A172 (cell line): ENCODE results near the gene PRKAR2B. TPM values are rescaled to one million over a fixed set of nuclear protein-coding genes. Genes with fewer than 3 reads are reported as not detected.
"Not testable (repeated sequence)": the region's sequence is repeated elsewhere in the genome, so short reads cannot be mapped to it uniquely, and the experiment has no call there.

ENCODE experiments used
- DNase-seq: peaks from one replicate; pipeline ENCODE4 v3.0.0-alpha.2; 2015; ENCODE audit warnings: low spot score
- total RNA-seq: library from RNA; depleted of rRNA; stranded (reverse); fragments of >200 nt; shearing (Covaris generic); gene quantifications from 2 replicates; pipeline ENCODE4 v1.2.3, GENCODE V29; 2014

PRKAR2B gene
- total RNA-seq, 1 experiment from 2014 or later = 13.9 TPM

DNA sequence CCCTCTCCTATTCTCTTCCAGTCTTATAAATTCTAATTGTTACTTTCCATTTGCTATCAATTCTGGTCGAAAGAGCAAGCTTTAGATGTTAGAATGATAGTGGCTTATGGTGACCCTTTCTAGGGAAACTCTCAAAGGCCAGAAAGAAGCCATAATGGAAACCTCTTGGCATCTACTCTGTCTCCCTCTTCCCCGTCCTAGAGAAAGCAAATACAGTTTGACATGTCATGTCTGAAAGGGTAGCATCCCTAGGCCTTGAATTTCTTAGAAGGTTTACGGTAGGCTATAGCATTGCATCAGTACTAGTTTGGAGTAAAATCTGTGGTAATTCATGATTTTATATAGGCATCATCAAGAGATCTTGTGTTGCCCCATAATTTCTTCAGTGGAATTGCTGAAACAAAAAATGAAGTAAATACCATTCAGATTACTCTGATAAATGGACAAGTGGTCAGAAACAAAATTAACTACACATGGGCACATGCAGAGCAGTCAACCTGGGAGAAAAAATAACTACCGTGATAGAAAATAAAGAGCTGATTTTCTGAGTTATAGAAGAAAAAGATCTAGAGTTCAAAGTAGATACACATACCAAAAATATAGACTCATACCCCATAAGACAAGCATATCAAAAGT, 4.4 kb downstream of the PRKAR2B start:
- no peak for DNase-seq

DNA sequence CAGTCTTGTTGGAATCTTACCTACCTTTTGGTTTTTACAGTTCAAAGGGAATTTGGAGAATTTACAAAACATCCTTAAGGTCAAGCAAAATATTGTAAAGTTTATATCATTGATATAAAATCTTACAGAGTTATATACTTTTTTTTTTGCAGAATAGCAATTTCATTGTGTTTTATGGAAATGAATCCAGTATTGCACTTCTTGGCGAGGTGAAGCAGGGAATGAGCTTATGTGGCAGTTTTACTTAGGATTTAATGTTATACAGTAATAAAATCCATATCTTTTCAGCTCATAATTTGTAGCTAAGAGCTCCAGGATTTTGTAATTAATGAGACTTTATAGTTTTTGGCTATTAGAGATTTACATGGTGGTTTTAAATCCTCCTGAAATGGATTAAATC, 5.0 kb downstream of the PRKAR2B start:
- no peak for DNase-seq

- DNase-seq = no peak
Observed at GRCh38 chr7:107049971-107050532, 5.5 kb downstream of the PRKAR2B start.

DNA sequence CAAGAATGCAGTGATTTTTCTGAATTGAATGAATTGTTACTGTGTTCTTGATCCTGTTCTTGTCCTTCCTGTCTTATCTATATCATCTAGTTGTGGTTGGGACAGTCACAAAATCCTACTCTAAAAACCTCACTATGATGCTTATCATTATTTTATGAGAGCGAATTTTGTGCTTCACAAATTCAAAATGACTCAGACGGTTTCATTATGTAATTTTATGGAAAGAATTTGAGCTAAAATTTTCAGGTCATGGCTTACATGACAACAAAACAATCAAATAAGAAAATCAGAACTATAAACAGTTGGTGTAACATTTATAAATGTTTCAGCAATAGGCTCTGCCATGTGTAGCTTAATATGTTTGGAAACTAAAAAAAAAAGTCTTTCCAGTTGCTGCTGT, 6.9 kb downstream of the PRKAR2B start:
- no peak for DNase-seq

GRCh38 chr7:107054965-107055364, 10.5 kb downstream of the PRKAR2B start:
- DNase-seq = not testable (repeated sequence)

DNA sequence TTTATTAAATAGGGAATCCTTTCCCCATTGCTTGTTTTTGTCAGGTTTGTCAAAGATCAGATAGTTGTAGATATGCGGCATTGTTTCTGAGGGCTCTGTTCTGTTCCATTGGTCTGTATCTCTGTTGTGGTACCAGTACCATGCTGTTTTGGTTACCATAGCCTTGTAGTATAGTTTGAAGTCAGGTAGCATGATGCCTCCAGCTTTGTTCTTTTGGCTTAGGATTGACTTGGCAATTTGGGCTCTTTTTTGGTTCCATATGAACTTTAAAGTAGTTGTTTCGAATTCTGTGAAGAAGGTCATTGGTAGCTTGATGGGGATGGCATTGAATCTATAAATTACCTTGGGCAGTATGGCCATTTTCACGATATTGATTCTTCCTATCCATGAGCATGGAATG, 11.6 kb downstream of the PRKAR2B start:
- not testable (repeated sequence) for DNase-seq

GRCh38 chr7:107056728-107057473, 12.4 kb downstream of the PRKAR2B start:
- no peak for DNase-seq

DNA sequence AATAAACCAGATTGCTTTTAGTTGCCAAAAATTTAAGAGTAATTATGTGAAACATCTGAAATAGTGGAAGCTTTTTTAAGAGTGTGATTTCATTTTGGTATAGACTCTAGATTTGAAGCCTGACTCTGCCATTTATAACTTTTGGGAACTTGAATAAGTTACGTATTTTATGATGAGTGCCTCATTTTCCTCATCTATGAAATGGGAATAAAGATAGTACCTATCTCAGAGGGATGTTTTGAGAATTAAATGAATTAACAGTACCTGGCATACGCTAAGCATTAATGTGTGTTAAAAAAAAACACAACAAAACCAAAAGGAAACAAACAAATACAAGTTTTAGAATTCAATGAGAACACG, 12.9 kb downstream of the PRKAR2B start:
- DNase-seq = no peak

- no peak for DNase-seq
Observed at GRCh38 chr7:107059468-107059867, 15.0 kb downstream of the PRKAR2B start.

DNA sequence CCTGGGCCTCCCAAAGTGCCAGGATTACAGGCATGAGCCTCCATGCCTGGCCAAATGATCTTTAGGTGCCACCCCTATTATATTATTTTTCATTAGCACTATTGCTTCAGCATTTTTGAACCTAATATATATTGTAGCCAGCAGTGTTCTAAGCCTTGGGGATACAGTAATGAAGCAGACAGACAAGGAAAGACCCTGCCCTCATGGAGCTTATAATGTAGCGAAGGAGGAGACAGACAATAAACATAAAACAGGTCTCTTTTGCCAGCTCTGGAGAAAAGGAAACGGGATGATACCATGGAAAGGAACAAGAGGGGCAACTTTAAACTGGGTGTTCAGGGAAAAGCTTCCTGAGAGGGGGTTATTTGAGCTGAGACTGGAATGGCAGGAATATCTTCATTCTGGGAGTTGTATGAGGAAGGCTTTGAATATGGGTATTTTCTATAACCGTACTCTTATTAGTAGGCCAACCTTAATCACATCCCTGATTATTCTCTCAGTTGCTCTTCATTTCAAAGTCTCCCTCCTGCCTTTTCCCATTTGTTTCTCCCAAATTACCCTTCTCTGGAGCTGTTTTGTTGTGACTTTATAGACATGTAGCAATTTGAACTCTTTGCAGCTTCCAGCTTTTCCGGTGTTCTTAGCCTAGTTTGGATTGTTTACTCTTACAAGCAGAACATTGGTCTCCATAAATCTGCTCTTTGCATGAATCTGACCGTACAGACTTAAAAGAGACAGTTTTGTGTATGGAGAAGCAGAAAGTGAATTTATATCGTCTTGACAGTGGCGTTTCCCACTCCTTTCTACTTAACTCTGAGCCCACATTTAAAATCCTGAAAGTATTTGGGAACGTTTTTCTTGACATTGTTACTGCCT, 19.0 kb downstream of the PRKAR2B start:
- DNase-seq = no peak

GRCh38 chr7:107064255-107064654, 19.8 kb downstream of the PRKAR2B start:
- no peak for DNase-seq

- DNase-seq = no peak
Observed at GRCh38 chr7:107065929-107066247, 21.4 kb downstream of the PRKAR2B start.

- no peak for DNase-seq
Observed at GRCh38 chr7:107068156-107068555, 23.7 kb downstream of the PRKAR2B start.

GRCh38 chr7:107069457-107069856, 25.0 kb downstream of the PRKAR2B start:
- no peak for DNase-seq

DNA sequence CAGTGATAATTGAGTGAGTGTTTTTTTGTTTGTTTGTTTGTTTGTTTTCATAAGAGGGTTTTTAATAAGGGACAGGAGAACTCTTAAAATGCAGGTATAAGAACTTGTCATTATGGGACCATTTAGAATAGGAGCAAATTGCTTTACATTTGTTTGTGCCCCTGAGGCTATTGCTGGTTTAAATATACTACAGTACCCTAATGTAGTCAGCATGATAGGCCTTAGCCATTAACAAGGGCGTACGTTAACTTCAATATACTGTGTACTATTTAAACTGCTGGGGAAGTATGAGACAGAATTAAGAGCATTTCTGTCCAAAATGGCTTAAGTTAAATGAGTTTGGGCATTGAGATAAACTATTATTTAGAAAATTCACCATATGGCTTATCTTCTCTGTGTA, 26.2 kb downstream of the PRKAR2B start:
- no peak for DNase-seq

- DNase-seq = no peak
Observed at GRCh38 chr7:107071129-107071528, 26.6 kb downstream of the PRKAR2B start.

DNA sequence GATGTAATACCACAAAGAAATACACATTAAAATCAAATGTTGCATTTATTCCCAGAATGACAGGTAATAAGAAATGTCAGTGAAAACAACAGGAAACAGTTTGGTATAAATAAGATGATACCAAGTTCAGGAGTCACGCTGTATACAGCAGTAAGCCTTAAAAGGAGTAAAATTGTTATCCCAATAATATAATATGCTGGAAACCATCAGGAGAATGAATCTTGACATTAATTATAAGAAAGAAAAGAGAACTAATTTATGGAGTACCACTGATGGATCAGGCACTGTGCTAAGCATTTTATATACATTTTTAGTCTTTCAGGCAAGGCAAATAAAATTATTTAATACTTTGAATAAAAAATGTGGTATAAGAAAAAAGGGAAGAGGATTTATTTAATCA, 27.6 kb downstream of the PRKAR2B start:
- DNase-seq = no peak

DNA sequence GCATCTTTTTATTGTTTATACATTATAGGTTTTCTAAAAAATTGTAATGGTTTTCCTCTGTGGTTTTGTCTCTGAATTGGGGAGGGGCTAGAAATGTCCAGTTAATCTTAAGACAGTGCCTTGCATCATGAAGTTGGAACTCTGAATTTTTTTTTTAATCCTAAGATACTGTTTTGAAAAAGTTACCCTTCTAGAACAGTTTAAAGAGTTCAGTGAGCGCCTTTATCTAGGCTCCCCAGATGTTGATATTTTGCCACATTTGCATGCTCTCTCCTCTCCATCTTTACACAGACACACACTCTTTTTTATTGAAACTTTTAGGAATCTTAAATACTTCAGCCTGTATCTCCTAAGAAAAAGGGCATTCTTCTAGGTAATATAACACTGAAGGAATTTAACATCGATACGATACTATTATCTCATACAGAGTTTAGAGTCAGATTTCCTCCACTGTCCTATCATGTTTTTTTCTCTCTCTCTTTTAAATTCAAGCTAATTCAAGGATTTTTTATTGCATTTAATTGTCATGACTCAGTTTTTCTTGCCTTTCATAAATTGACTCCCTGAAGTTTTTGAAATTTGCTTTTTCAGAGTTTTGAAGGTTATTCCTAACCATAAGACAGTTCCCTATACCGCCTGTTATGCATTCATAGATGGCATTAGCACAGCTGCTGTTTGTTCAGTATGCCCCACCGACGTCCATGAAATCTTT, 31.5 kb downstream of the PRKAR2B start:
- no peak for DNase-seq

DNA sequence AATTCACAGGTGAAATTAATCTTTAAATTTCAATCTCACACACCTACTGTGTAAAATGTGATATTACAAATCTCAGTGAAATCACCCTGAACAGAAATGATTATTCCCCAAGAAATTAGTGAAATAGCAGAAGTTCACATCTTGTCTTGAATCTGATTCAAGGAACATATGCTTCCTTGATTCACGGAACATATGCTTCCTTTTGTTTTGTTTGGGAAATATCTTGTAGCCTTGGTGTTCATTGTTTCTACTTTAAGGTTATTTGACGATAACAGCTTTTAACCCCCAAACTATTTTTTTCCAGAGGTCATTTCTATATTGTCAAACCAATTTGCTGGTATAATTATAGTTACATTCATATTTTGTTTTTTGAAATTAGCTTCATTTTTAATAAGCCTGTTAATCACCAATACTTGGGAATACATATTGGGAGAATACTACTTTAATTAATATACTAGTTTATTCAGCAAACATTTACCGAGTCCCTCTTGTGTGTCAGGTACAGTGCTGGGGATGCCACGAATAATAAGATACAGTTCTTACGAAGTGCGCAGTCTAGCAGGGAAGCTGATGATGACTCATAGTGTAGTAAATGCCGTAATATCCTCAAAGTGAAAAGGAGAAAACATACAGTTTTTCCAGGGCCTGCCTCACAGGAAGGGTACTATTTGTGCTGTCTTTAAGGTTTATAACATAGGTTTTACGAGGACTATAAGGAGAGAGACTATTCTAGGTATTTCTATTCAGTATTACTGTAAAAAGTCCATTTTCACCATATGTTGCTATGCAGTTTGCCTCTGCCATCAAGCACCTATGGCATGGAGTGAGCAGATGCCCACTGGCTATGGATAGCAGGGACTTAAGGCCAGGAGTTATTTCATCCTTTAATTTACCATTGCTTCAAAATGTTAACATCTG, 32.5 kb downstream of the PRKAR2B start:
- DNase-seq = peak; percentile 53

- no peak for DNase-seq
Observed at GRCh38 chr7:107077699-107078516, 33.4 kb downstream of the PRKAR2B start.
